GDM1 (cell line): Measurements from ENCODE around the gene ERI3.

ENCODE experiments used
- DNase-seq: peaks from one replicate; lab custom pipeline; 2025; lab: John Stamatoyannopoulos, UW

Gene ERI3

GRCh38 chr1:44200336-44200735 lies 154.7 kb downstream of the ERI3 start:
- DNase-seq = no peak

- DNase-seq = no peak
These were observed 180.4 kb downstream of the ERI3 start for GRCh38 chr1:44174630-44175029.
